T-helper 1 cell (primary cell): ENCODE data around the gene CFAP57.

Source experiments
- DNase-seq, 5 donors: peaks; one replicate each; pipeline ENCODE4 v3.0.0-alpha.2; 2012 to 2020

Gene CFAP57

DNA sequence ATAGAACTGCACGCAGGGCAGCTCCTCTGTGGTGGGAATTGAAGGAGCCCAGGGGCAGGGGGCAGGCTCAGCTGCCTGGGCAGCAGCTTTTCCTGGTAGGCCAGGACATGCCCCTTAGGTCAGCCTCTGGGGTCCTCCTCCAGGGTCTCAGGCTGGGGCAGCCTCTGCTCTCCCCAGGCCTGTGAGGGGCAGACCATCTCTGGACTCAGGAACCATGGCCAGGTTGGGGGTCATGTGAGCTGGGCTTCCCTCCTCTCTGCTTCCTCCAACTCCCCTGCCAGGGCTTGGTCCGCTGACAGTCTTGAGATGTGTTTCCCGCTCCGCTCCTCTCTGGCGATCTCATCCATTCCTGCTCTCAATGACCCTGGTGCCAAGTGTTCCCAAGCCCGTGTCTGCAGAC, 107.5 kb downstream of the CFAP57 start:
- DNase-seq: no peak

DNA sequence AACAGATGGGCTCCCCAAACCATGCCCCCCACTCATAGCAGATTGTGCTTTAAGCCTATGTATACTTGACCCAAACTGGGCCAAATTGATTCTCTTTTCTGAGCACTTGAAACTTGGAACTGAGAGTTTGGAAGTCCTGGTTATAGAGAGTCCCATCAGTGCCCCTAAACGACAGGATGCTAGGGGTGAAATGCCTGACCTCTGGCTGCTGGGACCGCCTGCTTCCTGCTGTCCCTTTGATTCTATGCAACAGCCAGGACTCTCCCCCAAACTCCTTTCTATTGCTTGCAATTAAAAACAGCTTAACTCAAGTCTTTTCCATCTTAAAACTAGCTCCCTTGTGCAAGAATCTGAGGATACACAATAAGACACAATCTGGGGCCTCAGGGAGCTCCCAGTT, 108.6 kb downstream of the CFAP57 start:
- DNase-seq: no peak

DNA sequence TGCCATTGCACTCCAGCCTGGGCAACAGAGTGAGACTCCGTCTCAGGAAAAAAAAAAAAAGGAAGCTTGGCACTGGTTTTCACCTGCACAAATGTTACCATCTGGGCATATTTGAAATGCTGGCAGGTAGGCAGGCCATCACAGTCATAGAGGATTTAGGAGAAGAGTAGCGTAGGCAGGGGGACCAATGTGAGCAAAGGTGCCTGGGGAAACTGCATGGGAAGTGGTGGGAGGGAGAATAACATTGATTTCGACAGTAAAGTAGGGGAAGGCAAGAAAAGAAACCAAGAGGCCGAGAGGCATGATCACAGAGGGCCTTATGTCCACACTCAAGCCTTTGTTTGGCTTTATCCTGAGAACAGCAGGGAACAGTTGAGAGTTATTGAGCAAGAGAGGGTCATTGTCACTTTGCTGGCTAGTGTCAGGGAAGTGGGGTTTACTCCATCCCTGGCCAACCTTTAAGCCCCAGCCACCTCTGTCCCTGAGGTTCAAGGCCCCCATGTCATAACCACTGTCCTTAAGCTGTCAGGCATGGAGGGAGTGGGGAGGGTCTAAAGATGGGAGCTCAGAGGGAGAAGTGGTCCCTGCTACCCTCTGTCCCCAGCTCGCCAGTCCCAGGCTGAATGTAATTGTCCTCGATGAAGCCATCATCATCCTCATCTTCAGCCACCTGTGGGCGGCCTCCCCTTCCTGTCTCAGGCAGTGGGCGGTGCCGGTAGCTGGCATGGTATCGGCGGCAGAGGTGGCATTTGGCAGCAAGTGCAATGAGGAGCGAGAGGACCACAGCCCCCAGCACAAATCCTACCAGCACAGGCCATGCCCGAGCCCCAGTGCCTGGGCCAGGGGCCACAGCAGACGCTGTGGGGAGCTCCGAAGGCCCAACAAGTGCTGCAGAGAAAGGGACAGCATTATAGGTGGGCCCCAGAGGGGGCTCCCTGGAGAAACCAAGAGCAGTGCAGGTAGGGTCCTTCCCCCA, 110.4 kb downstream of the CFAP57 start:
- DNase-seq: no peak

DNA sequence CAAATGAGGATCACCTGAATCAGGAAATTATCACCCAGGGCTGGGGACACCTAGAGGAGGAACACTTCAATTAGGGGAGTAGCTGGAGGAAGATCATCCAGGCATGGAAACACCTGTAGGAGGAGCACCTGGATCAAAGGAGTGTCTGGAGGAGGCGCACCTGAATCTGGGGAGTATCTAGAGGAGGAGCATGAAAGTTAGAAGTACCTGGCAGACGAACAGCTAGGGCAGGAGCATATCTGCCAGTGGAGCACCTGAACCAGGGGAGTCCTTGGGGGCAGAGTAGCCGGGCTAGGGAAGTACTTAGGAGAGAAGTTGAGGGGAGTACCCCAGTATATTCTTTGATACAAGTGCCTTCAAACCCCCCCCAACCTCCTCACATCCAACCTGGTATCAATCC, 111.9 kb downstream of the CFAP57 start:
- DNase-seq: no peak

DNA sequence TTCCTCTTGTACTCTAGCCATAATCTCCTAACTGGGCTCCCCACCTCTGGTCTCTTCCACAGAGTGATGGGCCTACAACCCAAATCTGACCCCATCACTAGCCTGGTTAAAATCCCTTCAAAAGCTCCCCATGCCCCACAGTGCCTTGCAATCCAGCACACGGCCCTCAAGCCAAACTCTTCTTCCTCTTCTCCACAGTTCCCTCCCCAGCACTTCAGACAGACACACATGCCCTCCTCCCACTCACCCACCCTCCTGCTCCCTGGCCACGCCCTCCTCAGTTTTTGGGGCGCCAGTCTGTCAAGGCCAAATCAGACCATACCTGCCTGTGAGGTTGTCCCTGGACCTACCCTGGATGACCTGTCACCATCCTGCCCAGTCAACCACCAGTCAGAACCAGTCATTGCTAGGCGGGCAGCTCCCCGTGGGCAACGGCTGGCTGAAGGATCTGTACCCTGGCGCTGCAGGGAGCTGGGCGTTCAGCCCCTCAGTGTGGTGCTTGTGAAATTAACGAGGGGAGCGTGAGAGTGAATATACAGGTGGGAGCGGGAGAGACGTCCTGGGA, 112.5 kb downstream of the CFAP57 start:
- DNase-seq: no peak

DNA sequence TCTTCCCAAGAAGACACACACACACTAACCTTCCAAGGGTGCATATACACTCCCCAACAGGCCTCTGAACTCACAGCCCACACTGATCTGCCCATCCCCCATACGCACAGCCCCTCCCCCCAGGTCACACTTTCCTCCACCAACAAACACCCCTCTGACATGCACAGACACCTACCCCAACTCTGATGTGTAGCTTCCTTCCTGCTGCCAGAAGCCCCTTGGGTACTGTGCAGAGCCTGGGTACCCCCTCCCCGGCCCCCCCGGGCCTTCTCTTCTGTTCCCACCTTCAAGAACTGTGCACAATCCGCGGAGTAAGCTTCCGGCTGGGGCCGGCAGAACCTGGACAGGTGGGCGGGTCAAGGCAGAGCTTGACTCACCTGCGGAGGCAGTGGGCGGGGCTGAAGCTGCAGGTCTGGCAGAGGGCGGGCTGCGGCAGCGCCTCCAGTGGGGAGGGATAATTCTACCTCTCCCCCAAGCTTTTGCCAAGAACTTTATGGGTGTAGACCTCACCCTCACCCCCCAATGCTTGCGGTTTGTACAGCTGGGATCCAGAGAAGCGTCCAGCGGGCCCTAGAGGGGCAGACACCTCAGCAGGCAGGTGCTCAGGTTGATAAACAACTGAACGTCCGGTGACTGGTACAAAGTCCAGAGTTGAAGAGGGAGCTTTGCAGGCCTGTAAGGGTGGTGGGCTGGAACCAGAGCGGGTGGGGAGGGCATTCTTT, 113.3 kb downstream of the CFAP57 start, which contains the start of gene C1orf210:
TSS of gene C1orf210 (minus strand) at position 313 of the 722 bp plus-strand sequence. CDS start 2,311 bp downstream, outside the sequence.
- no peak for DNase-seq

DNA sequence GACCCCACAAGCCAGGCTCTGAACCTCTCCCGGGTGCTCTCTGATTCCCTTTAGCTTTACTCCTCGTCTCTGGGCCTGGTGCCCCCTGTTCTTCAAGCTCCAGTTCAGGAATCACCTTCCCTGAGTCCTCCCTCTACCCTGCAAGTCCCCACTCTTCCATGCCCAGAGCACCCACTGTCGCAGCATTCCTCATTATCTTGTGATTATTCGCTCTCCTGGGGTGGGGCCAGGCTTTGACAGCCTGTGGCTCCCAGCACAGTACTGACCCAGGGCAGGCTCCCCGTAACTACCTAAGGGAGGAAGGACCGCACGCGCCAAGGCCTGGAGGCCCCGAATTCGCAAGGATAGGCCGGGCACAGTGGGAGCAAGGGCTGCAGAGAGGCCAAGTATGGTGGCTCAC, 114.0 kb downstream of the CFAP57 start:
- no peak for DNase-seq

DNA sequence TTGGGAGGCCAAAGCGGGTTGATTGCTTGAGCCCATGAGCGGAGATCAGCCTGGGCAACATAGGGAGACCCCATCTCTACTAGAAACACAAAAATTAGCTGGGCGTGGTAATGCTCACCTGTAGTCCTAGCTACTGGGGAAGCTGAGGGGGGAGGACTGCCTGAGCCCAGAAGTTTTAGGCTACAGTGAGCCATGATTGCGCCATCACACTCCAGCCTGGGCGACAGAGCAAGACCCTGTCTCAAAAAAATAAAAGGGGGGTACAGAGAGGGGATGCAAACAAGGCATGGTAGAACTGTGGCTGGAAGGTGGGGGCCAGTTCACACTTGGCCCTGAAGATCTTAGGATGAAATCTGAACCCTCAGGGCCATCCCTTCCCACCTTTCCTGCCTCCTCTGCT, 114.4 kb downstream of the CFAP57 start:
- no peak for DNase-seq

DNA sequence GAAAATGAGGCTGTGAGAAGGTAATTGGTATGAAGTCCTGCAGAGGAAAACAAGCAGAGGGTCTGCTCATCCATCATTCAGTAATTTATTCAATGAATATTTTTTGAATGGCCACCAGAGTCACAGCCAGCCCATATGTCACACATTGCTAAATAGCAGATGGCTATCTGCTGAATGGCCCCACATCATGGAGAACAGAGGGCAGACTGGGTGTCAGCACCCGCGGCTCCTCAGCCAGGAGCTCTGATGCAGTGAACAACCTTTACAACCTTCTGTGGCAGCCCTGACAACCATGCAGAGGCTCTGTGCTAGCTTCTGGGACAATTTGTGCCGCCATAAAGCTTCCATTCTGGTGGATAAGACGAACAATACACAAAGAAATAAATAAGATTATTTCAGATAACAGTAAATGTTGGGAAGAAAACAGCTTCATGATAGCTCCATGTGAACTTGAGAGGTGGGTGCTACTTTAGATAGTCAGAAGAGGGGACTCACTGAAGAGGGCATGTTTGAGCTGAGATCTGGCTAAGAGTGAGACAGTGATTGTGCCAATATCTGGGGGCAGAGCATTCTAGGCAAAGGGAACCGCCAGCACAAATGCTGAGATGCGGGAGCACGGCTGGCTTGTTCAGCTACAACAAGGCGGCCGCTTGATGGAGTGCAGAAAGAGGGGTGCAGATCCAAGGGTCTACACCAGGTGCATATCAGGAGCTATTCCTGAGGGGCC, 116.1 kb downstream of the CFAP57 start:
- no peak for DNase-seq

DNA sequence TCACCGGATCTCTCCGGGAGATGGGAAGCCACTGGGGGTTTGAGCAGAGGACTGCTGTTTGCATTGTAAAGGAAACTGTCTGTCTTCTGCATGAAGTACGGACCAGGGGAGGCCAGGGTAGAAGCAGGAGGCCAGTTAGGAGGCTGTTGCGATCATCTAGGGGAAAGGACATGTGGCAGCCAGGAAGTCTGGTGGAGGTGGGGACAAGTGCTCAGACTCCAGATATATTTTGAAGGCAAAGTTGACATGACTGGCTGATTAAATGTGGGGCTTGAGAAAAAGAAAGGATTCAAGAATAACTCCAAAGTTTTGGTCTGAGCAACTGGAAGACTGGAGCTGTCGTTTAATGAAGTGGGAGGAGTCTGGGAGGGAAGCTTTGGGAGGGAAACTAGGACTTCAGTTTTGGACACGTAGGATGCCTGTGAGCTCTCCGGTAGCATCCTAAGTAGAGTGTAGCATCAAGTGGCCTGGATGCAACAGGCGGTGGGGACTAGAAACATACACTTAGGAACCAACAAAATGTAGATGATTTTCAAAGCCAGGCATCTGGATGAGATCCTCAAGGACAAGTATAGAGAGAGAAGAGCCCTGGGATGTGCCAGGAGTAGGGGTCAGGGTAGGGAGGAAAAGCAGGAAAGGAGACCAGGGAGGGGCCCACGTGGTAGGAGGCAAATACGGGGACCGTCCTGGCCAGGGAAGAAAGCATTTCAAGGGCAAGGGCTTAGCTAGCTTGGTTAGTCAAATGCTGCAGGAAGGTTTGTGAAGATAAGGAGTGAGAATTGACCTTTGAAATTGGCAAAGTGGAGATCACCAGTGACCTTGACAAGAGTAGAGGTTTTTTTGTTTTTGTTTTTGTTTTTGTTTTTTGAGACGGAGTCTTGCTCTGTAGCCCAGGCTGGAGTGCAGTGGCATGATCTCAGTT, 116.9 kb downstream of the CFAP57 start:
- DNase-seq: no peak

DNA sequence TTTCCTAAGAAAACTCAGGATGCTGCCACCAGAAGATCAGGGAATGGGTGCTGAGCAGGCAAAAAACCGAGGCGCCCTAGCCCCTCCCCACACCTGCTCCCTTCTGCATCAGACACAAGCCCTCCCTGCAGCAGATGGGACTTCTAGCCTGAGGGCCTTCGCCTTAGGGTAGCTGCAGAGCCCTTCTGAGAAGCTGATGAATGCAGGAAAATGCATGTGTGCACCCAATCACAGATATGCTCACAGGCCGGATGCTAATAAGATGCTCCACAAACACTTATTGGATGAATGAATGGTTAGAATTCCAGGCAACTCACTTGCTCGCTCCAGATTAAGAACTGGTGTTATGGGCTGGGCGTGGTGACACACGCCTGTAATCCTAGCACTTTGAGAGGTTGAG, 120.1 kb downstream of the CFAP57 start:
- no peak for DNase-seq

DNA sequence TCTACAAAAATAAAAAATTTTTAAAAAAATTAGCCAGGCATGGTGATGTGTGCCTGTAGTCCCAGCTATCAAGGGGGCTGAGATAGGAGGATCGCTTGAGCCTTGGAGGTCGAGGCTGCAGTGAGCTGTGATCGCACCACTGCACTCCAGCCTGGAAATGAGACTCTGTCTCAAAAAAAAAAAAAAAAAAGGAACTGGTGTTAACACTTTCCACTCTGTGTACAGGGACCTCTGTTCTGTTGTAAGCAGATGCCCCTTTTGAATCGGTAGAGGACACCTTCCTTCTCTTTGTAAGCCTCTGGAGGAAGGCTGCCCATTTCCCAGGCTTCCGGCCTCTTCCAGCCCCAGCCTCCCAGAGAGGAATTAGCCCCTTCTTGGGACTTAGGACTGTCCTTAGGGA, 120.5 kb downstream of the CFAP57 start:
- DNase-seq: no peak

DNA sequence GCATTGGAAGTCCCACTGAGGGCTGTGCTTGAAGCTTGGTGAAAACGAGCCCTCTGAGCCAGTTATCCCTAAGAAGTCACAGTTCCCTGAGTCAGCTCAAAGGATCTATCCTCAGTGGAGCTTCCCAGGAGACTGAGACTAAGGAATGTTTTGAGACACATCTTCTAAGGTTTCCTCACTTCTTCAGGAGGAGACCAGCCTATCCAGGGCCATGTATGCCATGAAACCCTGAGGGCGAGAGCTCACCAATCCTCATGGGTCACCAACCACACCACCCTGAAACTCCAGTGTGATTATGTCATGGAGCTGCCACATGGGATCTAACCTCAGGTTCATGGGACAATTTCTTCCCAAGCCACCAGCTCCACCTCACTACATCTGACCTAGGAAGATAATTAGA, 121.0 kb downstream of the CFAP57 start:
- no peak for DNase-seq

DNA sequence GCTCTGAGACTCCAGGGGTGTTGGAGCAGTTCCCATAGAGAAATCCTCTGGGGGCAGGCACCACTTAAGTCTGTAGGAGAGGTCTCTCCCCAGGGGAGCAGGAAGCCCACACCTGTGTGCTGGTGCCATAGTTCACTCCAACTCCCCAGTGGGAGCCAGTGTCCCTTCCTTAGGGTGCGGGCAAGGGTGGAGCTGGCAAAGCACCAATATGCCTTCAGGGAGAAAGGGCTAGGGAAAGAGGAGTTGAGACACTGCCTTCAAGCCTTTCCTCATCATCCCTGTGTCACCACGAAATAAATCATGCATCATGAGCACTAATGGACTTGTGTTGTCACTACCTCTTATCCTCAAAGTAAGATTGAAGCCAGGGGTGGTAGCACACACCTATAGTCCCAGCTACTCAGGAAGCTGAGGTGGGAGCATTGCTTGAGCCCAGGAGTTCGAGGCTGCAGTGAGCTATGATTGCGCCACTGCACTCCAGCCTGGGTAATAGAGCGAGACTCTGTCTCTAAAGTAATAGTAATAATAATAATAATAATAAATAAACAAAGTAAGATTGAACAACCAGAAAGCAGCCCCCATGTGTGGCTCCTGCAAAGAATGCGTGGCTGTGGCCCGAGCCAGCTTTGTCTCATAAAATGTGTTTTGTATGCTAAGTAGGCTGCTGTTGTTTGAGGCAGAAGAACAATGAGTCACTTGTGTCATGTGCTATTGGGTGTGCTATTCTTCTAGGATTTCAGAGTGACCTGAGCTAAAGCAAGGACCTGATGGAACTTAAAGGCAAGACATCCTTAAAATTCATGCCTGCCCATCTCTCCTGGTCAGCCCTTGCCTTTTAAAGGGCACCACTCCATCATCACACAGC, 122.0 kb downstream of the CFAP57 start:
- DNase-seq: no peak

DNA sequence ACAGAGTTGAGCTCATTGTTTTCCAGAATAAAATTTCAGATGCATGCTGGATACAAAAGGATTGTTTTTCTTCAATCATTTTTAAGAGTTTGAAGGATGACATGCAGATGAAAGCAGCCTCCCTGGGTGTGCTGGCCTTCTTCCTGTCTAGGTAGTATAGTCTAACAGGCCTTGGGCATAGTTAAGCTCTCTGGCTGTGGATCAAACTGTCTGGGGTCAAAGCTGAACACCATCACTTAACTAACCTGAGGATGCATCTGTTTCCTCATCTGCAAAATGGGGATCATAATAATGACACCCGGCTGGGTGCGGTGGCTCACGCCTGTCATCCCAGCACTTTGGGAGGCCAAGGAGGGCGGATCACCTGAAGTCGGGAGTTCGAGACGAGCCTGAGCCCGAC, 122.6 kb downstream of the CFAP57 start:
- no peak for DNase-seq

DNA sequence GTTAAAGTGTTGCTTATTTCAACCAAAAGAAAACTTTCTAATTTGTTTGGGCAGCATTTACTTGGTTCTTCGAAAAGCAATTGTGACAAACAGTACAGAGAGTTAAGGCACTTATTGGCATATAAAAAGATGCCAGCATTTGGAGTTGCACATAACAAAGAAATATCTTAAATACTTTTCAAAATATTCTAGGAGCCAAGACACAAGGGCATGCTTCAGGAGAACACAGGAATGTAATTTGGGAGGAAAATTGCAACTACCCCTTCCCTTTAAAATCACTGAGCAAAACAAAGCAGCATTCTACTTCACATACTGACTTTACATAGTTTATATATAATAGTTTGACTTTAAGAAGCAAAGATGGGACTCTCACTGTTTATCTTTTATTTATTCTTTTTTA, 124.1 kb downstream of the CFAP57 start:
- no peak for DNase-seq

DNA sequence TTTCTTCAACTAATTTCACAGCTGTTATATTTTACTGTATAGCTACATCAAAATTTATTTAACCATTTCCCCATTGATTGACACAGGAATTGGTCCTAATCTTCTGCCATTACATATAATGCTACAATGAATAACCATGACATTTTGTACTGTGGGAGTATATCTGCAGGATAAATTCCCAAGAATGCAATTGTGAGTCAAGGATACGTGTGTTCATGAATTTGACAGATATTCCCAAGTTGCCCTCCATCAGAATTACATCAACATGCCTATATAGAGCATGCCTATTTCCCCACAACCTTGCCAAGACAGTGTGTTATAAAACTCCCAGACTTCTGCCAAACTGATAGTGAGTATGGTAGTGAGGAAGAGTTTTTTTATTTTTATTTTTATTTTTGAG, 125.9 kb downstream of the CFAP57 start:
- no peak for DNase-seq

DNA sequence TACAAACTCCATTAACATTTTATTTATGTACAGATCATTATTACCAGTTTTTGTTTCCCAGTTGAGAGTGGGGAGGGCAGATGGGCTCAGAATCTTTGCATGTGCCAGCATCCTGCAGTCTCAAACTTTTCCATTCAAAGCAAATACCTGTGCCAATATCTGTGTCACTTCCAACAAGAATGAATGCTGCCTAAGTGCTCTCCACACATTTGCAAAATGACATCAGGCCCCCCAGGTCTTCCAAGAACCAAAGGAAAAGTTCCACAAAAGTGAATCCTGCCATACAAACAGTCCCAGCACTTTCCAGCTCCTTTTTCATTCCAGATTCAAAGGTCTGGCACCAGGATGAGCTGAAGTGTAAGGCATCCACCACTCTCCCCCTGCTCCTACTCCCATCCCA, 127.0 kb downstream of the CFAP57 start:
- no peak for DNase-seq

DNA sequence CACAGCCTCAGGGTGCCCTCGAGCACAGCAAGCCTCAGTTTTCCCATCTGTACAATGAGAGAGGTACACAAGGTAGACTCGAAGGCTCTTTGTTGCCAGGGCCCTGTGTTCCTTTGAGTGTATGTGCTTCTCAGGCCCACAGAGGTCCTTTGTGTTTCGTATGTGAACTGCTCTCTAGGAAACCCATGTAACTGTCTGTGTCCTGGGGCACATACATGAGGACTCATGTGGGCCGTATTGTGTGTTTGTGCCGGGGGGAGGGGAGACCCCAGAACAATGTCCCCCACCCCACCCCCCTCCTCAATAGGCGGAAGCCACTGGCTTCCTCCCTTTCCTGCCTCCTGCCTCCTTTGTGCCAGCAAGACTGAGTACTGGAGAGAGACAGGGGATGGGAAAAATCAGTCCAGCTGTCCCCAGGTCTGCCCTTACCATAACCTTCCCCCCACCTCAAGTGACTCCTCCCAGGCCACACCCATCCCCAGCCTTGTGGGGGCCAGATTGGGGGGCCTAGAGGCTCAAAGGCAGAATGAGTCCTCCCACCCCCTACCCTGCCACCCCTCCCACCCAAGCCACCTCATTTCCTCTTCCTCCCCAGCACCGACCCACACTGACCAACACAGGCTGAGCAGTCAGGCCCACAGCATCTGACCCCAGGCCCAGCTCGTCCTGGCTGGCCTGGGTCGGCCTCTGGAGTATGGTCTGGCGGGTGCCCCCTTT, 128.4 kb downstream of the CFAP57 start, which contains the start of gene TIE1:
TSS of gene TIE1 (plus strand) at position 605 of the 717 bp plus-strand sequence. CDS start at position 695, 90 bp downstream.
- DNase-seq: no peak

DNA sequence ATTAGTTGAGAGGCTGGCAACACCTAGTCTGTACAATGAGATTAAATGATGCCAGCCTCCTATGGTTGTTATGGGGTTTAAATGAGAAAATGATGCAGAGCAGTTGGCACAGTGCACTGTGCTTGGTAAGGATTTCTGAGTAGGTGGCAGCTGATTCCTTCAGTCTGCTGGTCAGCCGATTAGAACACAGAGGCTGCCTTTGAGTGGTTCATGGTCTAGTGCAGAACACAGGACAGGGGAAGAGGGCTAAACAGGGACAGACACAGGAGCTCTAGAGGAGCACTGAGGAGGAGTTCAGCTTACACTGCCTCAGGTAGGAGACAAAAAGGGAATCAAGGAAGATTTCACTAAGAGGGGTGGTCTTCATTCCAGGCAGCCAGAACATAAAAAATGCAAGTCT, 130.1 kb downstream of the CFAP57 start:
- no peak for DNase-seq
